Heart left ventricle (tissue), 16 donors: Measurements from ENCODE around the gene DDX39B. TPM values are rescaled to one million over a fixed set of nuclear protein-coding genes. Genes with fewer than 3 reads are reported as not detected.

Experiments used
- ATAC-seq, 4 donors: fragments of 200-7000 bp; cut with Tn5 transposase; one replicate each; pipeline ENCODE4 v1.9.1; 2020 to 2022; ENCODE audit warnings: moderate library complexity in 4 of 4, mild to moderate bottlenecking in 3 of 4, moderate number of reproducible peaks in 1 of 4
- DNase-seq, 5 donors: peaks; one replicate each; pipeline ENCODE4 v3.0.0-alpha.2; 2020
- H3K27ac ChIP-seq, 12 donors: fragments of 200-600 bp; sonication (generic) in 4 of 12; one replicate each; pipeline versions ENCODE4 v1.5.0 to v1.8.0; 2016 to 2022; ENCODE audit warnings: mild to moderate bottlenecking in 2 of 12
- H3K27me3 ChIP-seq, 9 donors: fragments of 200-600 bp; sonication (generic) in 2 of 9; one replicate each; pipeline versions ENCODE4 v1.5.1 to v1.8.0; 2016 to 2022; ENCODE audit warnings: mild to moderate bottlenecking in 3 of 9
- H3K36me3 ChIP-seq, 9 donors: fragments of 200-600 bp; sonication (generic) in 2 of 9; one replicate each; pipeline versions ENCODE4 v1.5.0 to v1.8.0; 2018 to 2022; ENCODE audit warnings: mild to moderate bottlenecking in 2 of 9
- H3K4me1 ChIP-seq, 12 donors: fragments of 200-600 bp; sonication (generic) in 4 of 12; one replicate each; pipeline versions ENCODE4 v1.5.0 to v1.8.0; 2016 to 2022; ENCODE audit warnings: mild to moderate bottlenecking in 3 of 12
- H3K4me3 ChIP-seq, 12 donors: fragments of 200-600 bp; sonication (generic) in 4 of 12; one replicate each; pipeline versions ENCODE4 v1.5.0 to v1.8.0; 2017 to 2022; ENCODE audit warnings: mild to moderate bottlenecking in 9 of 12, moderate library complexity in 4 of 12
- H3K9me3 ChIP-seq, 12 donors: fragments of 200-600 bp; sonication (generic) in 4 of 12; one replicate each; pipeline versions ENCODE4 v1.5.0 to v1.8.0; 2016 to 2022; ENCODE audit warnings: mild to moderate bottlenecking in 1 of 12
- POLR2A ChIP-seq, 2 donors: fragments of 450-650 bp; IDR thresholded peaks; one replicate each; pipeline ENCODE4 v1.6.1; 2017; ENCODE audit warnings: antibody characterized with exemption in 2 of 2, mild to moderate bottlenecking in 2 of 2, moderate library complexity in 2 of 2
- WGBS, 4 donors: extraction: QIAGEN DNeasy Blood & Tissue Kit in 2 of 4; methylation state at CpG; one replicate each; pipeline versions ENCODE4 v1.1.5 to v1.1.7; 2013 to 2018; 5-methylcytosine and 5-hydroxymethylcytosine counted together
- intact Hi-C, 10 donors: fragments of 100-400 bp; cut with DNase I; formaldehyde crosslinking; loops; one replicate each; pipeline versions ENCODE4 v1.11.1 to v1.14.2; 2022
- polyA plus RNA-seq, 2 donors: library from polyadenylated mRNA; stranded (reverse); fragments of 200-250 nt; gene quantifications; one replicate each; pipeline ENCODE4 v1.2.3, GENCODE V29; 2013
- total RNA-seq, 9 donors: library from RNA; depleted of rRNA in 2 of 9; stranded (reverse); fragments of >200 nt in 2 of 9; fragmentation: NEBNext Ultra II Directional in 3 of 9; extraction: Animal tissue kit (Norgen Biotek cat#: 25700) in 3 of 9; gene quantifications; one replicate each; pipeline versions ENCODE4 v1.1.0 to v1.2.4, GENCODE V29; 2016 to 2023
- TF ChIP-seq, protein P1 (sequence below), 12 donors: fragments of 200-600 bp; sonication (generic) in 4 of 12; IDR thresholded peaks; one replicate each; pipeline versions ENCODE4 v1.5.0 to v1.8.0; 2018 to 2022; ENCODE audit warnings: antibody characterized with exemption in 12 of 12, mild to moderate bottlenecking in 5 of 12
- donor health status: ischemic (EF 13 %, LVEDD 7.1; RV severe dilation, severe dysfunction).
- donor health status: healthy with polysubstance abuse.
- donor health status: DM: no; HTN: yes; CAD: no.
- donor health status: DM: no; HTN: no; CAD: no.
- donor health status: ischemic (EF 25% LVEDD 6.9; RV normal size, moderate dysfunction).
- donor health status: ischemic (EF 25% LVEDD 5.7; RV mildly dilated, moderate dysfunction).
- donor health status: healthy.
- donor health status: DM: yes; HTN: yes; CAD: no.
- donor health status: ischemic (EF 35%, LVEDD 5.7; RV mildly dilated, moderate dysfunction).
- donor health status: nonischemic (EF 11% LVEDD 7.7; RV severe dilation, severe dysfunction).
- donor health status: DM: yes; HTN: yes; CAD: no.
- donor health status: PGD.
- donor health status: ischemic (EF 29% LVEDD 5.4; RV normal size, mild dysfunction).
- donor health status: nonischemic (EF 23%, LVEDD 6.1; RV moderate dilation, normal function).

DDX39B gene
- total and polyA plus RNA-seq, 11 donors: 122 to 209 (median 164) TPM

DNA sequence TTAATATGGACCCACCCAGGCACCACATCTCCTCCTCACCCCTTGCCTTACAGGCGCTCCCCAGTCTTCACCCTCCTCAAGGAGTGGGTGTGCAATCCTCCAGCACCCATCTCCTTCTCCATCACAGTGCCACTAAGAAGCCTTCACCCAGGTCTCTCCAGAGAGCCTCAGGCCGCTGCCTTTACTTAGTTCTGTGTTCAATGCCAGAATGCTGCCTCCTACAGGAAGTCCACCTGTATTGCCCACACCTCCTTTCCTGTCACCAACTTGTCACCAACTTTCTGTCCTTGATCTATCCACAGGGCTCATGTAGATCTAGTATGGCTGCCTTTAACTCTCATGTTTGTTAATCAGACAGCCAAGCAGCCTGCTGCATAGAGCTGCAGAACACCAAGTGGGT lies 43.7 kb upstream of the DDX39B start:
- TF ChIP-seq, protein P1, sequence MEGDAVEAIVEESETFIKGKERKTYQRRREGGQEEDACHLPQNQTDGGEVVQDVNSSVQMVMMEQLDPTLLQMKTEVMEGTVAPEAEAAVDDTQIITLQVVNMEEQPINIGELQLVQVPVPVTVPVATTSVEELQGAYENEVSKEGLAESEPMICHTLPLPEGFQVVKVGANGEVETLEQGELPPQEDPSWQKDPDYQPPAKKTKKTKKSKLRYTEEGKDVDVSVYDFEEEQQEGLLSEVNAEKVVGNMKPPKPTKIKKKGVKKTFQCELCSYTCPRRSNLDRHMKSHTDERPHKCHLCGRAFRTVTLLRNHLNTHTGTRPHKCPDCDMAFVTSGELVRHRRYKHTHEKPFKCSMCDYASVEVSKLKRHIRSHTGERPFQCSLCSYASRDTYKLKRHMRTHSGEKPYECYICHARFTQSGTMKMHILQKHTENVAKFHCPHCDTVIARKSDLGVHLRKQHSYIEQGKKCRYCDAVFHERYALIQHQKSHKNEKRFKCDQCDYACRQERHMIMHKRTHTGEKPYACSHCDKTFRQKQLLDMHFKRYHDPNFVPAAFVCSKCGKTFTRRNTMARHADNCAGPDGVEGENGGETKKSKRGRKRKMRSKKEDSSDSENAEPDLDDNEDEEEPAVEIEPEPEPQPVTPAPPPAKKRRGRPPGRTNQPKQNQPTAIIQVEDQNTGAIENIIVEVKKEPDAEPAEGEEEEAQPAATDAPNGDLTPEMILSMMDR (IDR thresholded peaks at IDR 0.05): peak in 3 of 12 donors; percentile 5 to 29 (median 14)
- no peak for TF ChIP-seq POLR2A (IDR thresholded peaks at IDR 0.05)
- WGBS, 4 donors: 65 to 77% (median 72%) methylated on average over 2 of the region's 2 CpGs
- DNase-seq: no peak
- intact Hi-C loops: no loop called here
- no peak for ATAC-seq
- H3K4me3 ChIP-seq: no peak overlapping the region
- H3K4me1 ChIP-seq: peaks cover 0 to 79% (median 14%) of the 10 kb centered on the region in 12 donors
- H3K36me3 ChIP-seq: no peaks in the 10 kb centered on the region
- H3K27me3 ChIP-seq: no peaks in the 10 kb centered on the region
- peak overlapping the region in 5 of 12 donors; percentile 1 to 86 (median 20) for H3K27ac ChIP-seq
- no peaks in the 10 kb centered on the region for H3K9me3 ChIP-seq

DNA sequence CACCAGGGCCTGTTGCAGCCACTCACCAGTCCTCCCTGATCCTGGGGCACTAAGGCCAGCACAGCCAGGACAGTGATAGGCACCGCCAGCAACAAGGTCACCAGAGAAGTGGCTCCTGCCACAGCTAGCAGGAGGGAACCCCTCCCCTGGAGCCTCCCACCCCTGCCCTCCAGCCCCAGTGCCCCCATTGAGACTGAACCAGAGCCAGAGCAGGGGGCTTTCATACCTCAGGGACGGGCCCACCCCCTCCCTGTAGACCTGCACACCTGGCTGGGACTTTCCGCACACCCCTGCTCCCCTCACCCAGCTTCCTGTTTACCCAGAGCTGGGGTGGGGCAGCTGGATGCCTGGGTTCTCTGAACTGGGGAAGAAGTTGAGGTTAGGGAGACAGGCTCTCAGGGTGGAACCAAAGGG lies 40.4 kb upstream of the DDX39B start, which contains the start of gene LTB:
LTB (minus strand) TSS at position 195 of the 414 bp plus-strand sequence; CDS start at position 188, 7 bp downstream.
- peak in 1 of 5 donors; percentile 32 for DNase-seq
- H3K4me1 ChIP-seq: peaks cover 0 to 83% (median 16%) of the 10 kb centered on the region in 12 donors
- WGBS, 4 donors: 60 to 100% (median 71%) methylated on average over 1 to 3 of the region's 3 CpGs

DNA sequence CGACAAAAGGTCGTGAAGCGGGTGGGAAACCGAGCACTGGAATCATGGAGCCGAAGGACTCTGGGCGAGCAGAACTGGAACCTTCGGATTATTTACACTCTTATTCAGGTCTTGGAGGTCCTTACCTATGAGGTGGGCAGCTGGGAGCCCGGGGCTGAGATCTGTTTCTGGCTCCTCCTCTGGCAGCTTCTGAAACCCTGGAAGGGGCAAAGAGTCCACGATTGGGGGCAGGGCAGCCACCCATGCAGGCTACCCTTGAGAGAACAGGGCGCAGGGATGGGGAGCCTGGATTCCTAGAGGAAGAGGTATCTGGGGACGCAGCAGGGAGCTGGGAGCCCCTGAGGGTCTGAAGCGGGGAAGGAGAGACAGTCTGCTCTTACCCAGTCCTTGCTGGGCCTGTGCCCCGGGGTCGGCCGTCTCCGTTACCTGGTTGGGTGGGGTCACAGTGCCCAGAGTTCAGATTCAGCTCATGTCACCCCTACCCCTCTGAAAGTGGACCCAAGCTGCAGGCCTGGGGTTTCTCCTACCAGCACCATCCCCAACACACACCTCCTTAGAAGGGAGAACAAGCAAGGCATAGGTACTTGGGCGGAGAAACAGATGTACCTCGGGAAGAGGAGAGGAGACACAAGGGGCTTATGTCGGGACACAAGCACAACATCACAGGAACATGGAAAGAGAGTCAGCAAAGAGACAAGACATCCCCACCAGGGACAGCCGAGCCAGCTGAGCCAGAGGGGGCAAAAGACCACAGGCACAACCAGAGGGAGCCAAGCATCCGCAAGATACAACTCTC lies 39.8 kb upstream of the DDX39B start:
- Histone ChIP-seq H3K4me3 (peak overlapping the region; percentile 67 to 98 (median 84)), H3K27ac (peak overlapping the region; percentile 71 to 95 (median 85)), H3K9me3 (no peaks in the 10 kb centered on the region), H3K27me3 (no peaks in the 10 kb centered on the region), H3K36me3 (peaks cover 0 to 10% (median 0%) of the 10 kb centered on the region in 9 donors), H3K4me1 (peaks cover 0 to 83% (median 16%) of the 10 kb centered on the region in 12 donors)
- 23 to 36% (median 27%) methylated on average over 18 to 21 of the region's 21 CpGs for WGBS, 4 donors
- intact Hi-C loops: loop anchor here (1.0 to 5.0 kb wide), 7 partner anchors 15 to 35 kb away; partner anchors contain the start of genes ATP6V1G2 (in 9 of the 10) and NFKBIL1 (in 9 of the 10)
- ATAC-seq (peak in 3 of 4 donors; percentile 24 to 47 (median 36)), DNase-seq (peak in 1 of 5 donors; percentile 33)
- no peak for TF ChIP-seq POLR2A (IDR thresholded peaks at IDR 0.05)
- TF ChIP-seq, protein P1 (IDR thresholded peaks at IDR 0.05): no peak

More for the DNA sequence above, 40.4 kb upstream of the DDX39B start, which contains the start of gene LTB:
- Histone ChIP-seq H3K9me3 (no peaks in the 10 kb centered on the region), H3K27ac (peak within 1 kb of the TSS; percentile 71 to 95 (median 85)), H3K4me3 (peak within 1 kb of the TSS; percentile 67 to 98 (median 84)), H3K27me3 (no peaks in the 10 kb centered on the region), H3K36me3 (peaks cover 0 to 6% (median 0%) of the 10 kb centered on the region in 9 donors)
- no peak for ATAC-seq
- intact Hi-C loops: loop anchor here in 7 of 10 donors (2.0 to 5.0 kb wide), 2 partner anchors 15 to 35 kb away; partner anchors contain the start of genes ATP6V1G2 (in 7 of the 7) and NFKBIL1 (in 7 of the 7)
- TF ChIP-seq POLR2A (IDR thresholded peaks at IDR 0.05): no peak
- TF ChIP-seq, protein P1 (IDR thresholded peaks at IDR 0.05): no peak
